K562 (cell line): ENCODE results near the gene AANAT. TPM values are rescaled to one million over a fixed set of nuclear protein-coding genes. Genes with fewer than 3 reads are reported as not detected.
A peak's percentile ranks its signal among the peaks of the same experiment; 100 is the strongest.

Source experiments
- ARID1B ChIP-seq: fragments of 450-650 bp; IDR thresholded peaks from 2 replicates; pipeline ENCODE4 v1.6.1; 2016; ENCODE audit warnings: antibody characterized with exemption, mild to moderate bottlenecking, inconsistent platforms
- CBFA2T3 ChIP-seq: fragments of 450-650 bp; IDR thresholded peaks from 2 replicates; pipeline ENCODE4 v1.6.1; 2017
- CLOCK ChIP-seq: fragments of 250-450 bp; sonication (Bioruptor Pico); IDR thresholded peaks from 2 replicates; pipeline ENCODE4 v1.4.0; 2020; ENCODE audit warnings: mild to moderate bottlenecking, moderate library complexity, borderline replicate concordance
- DDX20 ChIP-seq: fragments of 450-650 bp; IDR thresholded peaks from 2 replicates; pipeline ENCODE4 v1.6.1; 2016; ENCODE audit warnings: missing genetic modification characterization, low read depth, mild to moderate bottlenecking, missing compliant biosample characterization, moderate library complexity
- ETV1 ChIP-seq: fragments of 450-650 bp; conservative IDR thresholded peaks from 2 replicates; pipeline ENCODE4 v1.6.1; 2016; ENCODE audit warnings: missing genetic modification characterization, control low read depth, low read depth, missing compliant biosample characterization
- FUS ChIP-seq: fragments of 200-400 bp; formaldehyde crosslinking; optimal IDR thresholded peaks from 2 replicates; pipeline ENCODE3; 2017; ENCODE audit warnings: low read depth, low read length
- GABPB2 ChIP-seq: fragments of 250-450 bp; sonication (Bioruptor Pico); conservative IDR thresholded peaks from 2 replicates; pipeline ENCODE4 v1.5.1; 2021; ENCODE audit warnings: mild to moderate bottlenecking
- GATAD2A ChIP-seq: fragments of 450-650 bp; IDR thresholded peaks from 2 replicates; pipeline ENCODE4 v1.6.1; 2017
- HDAC1 ChIP-seq, 2 experiments: fragments of 450-650 bp; IDR thresholded peaks; 2 replicates each; pipeline ENCODE4 v1.6.1; 2016 to 2017; ENCODE audit warnings: inconsistent platforms in 1 of 2, mild to moderate bottlenecking in 1 of 2, moderate library complexity in 1 of 2
- JUND ChIP-seq, 2 experiments: IDR thresholded peaks; 2 replicates in 1 of 2; 3 replicates in 1 of 2; pipeline ENCODE4 v1.6.1; 2011; ENCODE audit warnings: borderline replicate concordance in 2 of 2, low read depth in 2 of 2, low read length in 2 of 2, improper control_type of control experiment in 1 of 2, missing biosample characterization in 1 of 2, missing genetic modification characterization in 1 of 2, missing genetic modification reagents in 1 of 2
- MAFG ChIP-seq: fragments of 450-650 bp; conservative IDR thresholded peaks from 2 replicates; pipeline ENCODE4 v1.6.1; 2016; ENCODE audit warnings: missing genetic modification characterization, missing compliant biosample characterization
- MAFK ChIP-seq: IDR thresholded peaks from 2 replicates; pipeline ENCODE4 v1.6.1; 2011; ENCODE audit warnings: low read length, improper control_type of control experiment
- MIER1 ChIP-seq: fragments of 450-650 bp; IDR thresholded peaks from 2 replicates; pipeline ENCODE4 v1.6.1; 2016; ENCODE audit warnings: antibody characterized with exemption, mild to moderate bottlenecking, low read depth
- NUFIP1 ChIP-seq: fragments of 450-650 bp; IDR thresholded peaks from 2 replicates; pipeline ENCODE4 v1.6.1; 2018; ENCODE audit not compliant: partially characterized antibody
- PHB ChIP-seq: fragments of 250-450 bp; sonication (Bioruptor Pico); IDR thresholded peaks from 2 replicates; pipeline ENCODE4 v1.5.0; 2021
- POLR2A ChIP-seq: fragments of 450-650 bp; conservative IDR thresholded peaks from 2 replicates; pipeline ENCODE4 v1.6.1; 2016
- PTBP1 ChIP-seq: fragments of 200-400 bp; formaldehyde crosslinking; IDR thresholded peaks from 2 replicates; pipeline ENCODE4 v1.6.1; 2017; ENCODE audit warnings: low read depth, low read length
- TCFL5 ChIP-seq: fragments of 250-450 bp; sonication (Bioruptor Pico); conservative IDR thresholded peaks from 2 replicates; pipeline ENCODE4 v1.6.1; 2021; ENCODE audit warnings: mild to moderate bottlenecking, moderate library complexity, matching md5 sums
- TEAD1 ChIP-seq, 2 experiments: fragments of 450-650 bp in 1 of 2; sonication (generic) in 1 of 2; formaldehyde crosslinking; IDR thresholded peaks; 2 replicates each; pipeline versions ENCODE4 v1.4.0 to v1.8.0; 2020 to 2022; ENCODE audit warnings: mild to moderate bottlenecking in 2 of 2, missing genetic modification reagents in 1 of 2
- ZNF277 ChIP-seq: fragments of 250-450 bp; sonication (Bioruptor Pico); IDR thresholded peaks from 2 replicates; pipeline ENCODE4 v1.8.0; 2022; ENCODE audit warnings: inconsistent platforms, mild to moderate bottlenecking, moderate library complexity, borderline replicate concordance
- ZNF3 ChIP-seq: fragments of 250-450 bp; sonication (Bioruptor Pico); IDR thresholded peaks from 2 replicates; pipeline ENCODE4 v1.5.0; 2021; ENCODE audit warnings: mild to moderate bottlenecking, moderate library complexity
- ZNF444 ChIP-seq: fragments of 250-450 bp; sonication (Bioruptor Pico); IDR thresholded peaks from 2 replicates; pipeline ENCODE4 v1.4.0; 2020; ENCODE audit warnings: mild to moderate bottlenecking, moderate library complexity
- ZSCAN32 ChIP-seq: fragments of 450-650 bp; formaldehyde crosslinking; IDR thresholded peaks from 2 replicates; pipeline ENCODE4 v1.4.0; 2020; ENCODE audit warnings: mild to moderate bottlenecking, moderate library complexity
- polyA plus RNA-seq, 8 experiments: library from polyadenylated mRNA; depleted of rRNA in 4 of 8; stranded (reverse) in 5 of 8; unstranded in 3 of 8; fragments of >200 nt; fragmentation: Nextera tagmentation in 2 of 8; fragmentation: Illumina TruSeq in 1 of 8; extraction: Ambion mirVana in 2 of 8; extraction: Trizol in 1 of 8; gene quantifications; 2 replicates each; pipeline versions ENCODE4 v1.2.1 to v1.2.3, GENCODE V29; 2011 to 2014; ENCODE audit warnings: inconsistent platforms in 1 of 8, missing spikeins in 1 of 8
- total RNA-seq, 7 experiments: library from RNA; depleted of rRNA in 6 of 7; stranded (reverse); fragments of >200 nt in 6 of 7; fragmentation: Illumina TruSeq in 2 of 7; extraction: Trizol in 2 of 7; gene quantifications; 2 replicates each; pipeline versions ENCODE4 v1.2.1 to v1.2.3, GENCODE V29; 2011 to 2021; ENCODE audit warnings: low replicate concordance in 1 of 7
- TF ChIP-seq, protein P1 (sequence below): fragments of 200-800 bp; sonication (Bioruptor generic); IDR thresholded peaks from 2 replicates; pipeline ENCODE4 v1.6.1; 2017; ENCODE audit warnings: missing genetic modification characterization, missing compliant biosample characterization

The AANAT gene
- total and polyA plus RNA-seq, 9 of the 15 experiments (the other 6 are each of a cell fraction or from before 2014, with no cell fraction given), result not detected

GRCh38 chr17:76442341-76443338, 24.8 kb upstream of the AANAT start (continued):
- no peak for TF ChIP-seq ZNF277 (CRISPR knock-in tag)
- TF ChIP-seq MIER1, result 0 out of 2 replicates have a peak, but pooled peaks have one; percentile 32
- TF ChIP-seq NUFIP1, result no peak
- TF ChIP-seq GABPB2 (CRISPR knock-in tag), result no peak
- no peak for TF ChIP-seq TCFL5 (CRISPR knock-in tag)
- TF ChIP-seq ZNF444, result no peak
- no peak for TF ChIP-seq ZSCAN32 (CRISPR knock-in tag)
- TF ChIP-seq PHB (CRISPR knock-in tag), result no peak
- peak; percentile 83; the same call in 1 of the 2 replicates for TF ChIP-seq MAFK
- TF ChIP-seq GATAD2A, result no peak
- TF ChIP-seq ARID1B, result peak; percentile 72
- peak; percentile 85 for TF ChIP-seq MAFG (tag)
- peak; percentile 51 for TF ChIP-seq POLR2A
- no peak for TF ChIP-seq CLOCK (CRISPR knock-in tag)
- no peak for TF ChIP-seq ZNF3
- peak; percentile 64; the same call in 1 of the 2 replicates for TF ChIP-seq ETV1
- TF ChIP-seq, protein P1, sequence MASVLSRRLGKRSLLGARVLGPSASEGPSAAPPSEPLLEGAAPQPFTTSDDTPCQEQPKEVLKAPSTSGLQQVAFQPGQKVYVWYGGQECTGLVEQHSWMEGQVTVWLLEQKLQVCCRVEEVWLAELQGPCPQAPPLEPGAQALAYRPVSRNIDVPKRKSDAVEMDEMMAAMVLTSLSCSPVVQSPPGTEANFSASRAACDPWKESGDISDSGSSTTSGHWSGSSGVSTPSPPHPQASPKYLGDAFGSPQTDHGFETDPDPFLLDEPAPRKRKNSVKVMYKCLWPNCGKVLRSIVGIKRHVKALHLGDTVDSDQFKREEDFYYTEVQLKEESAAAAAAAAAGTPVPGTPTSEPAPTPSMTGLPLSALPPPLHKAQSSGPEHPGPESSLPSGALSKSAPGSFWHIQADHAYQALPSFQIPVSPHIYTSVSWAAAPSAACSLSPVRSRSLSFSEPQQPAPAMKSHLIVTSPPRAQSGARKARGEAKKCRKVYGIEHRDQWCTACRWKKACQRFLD (CRISPR knock-in tag), result 0 out of 2 replicates have a peak, but pooled peaks have one; percentile 31
- TF ChIP-seq DDX20, result no peak
- 0 out of 4 replicates have a peak, but pooled peaks of 1 of the 2 experiments have one; percentile 43 for TF ChIP-seq HDAC1 (IDR thresholded peaks at IDR 0.05)
- TF ChIP-seq PTBP1, result no peak
- no peak for TF ChIP-seq FUS
- peak; percentile 68 for TF ChIP-seq JUND (IDR thresholded peaks at IDR 0.05; ENCODE audit: borderline replicate concordance, low read depth, low read length)
- TF ChIP-seq JUND (tag; IDR thresholded peaks at IDR 0.05; ENCODE audit: borderline replicate concordance, low read depth, low read length), result peak; percentile 39; the same call in 1 of the 3 replicates
- peak; percentile 62 for TF ChIP-seq CBFA2T3
- TF ChIP-seq TEAD1 (CRISPR knock-in tag; IDR thresholded peaks at IDR 0.05), result no peak
